Spleen (tissue), 7 donors: ENCODE measurements around the gene CASP7.

Experiments
- CTCF ChIP-seq, 11 experiments: fragments of 200-600 bp in 7 of 11; fragments of 450-650 bp in 4 of 11; sonication (generic) in 4 of 11; IDR thresholded peaks in 8 of 11; conservative IDR thresholded peaks in 3 of 11; 1 replicate in 7 of 11; 2 replicates in 4 of 11; pipeline versions ENCODE4 v1.4.0 to v1.8.0; 2016 to 2021; ENCODE audit warnings: antibody characterized with exemption in 11 of 11, inconsistent platforms in 4 of 11, mild to moderate bottlenecking in 1 of 11
- POLR2A ChIP-seq, 3 donors: fragments of 450-650 bp; IDR thresholded peaks; one replicate each; pipeline ENCODE4 v1.5.1; 2017; ENCODE audit warnings: antibody characterized with exemption in 3 of 3, mild to moderate bottlenecking in 1 of 3
- POLR2AphosphoS5 ChIP-seq, 3 donors: sonication (generic); formaldehyde crosslinking; IDR thresholded peaks; one replicate each; pipeline ENCODE4 v1.5.1; 2017; ENCODE audit warnings: antibody characterized with exemption in 3 of 3
- donor health status: DM: no; HTN: no; CAD: no; lungs with moderate emphysema.
- donor health status: DM: no; HTN: no; CAD: no.
- donor health status: DM: no; HTN: no; CAD: no.

- TF ChIP-seq POLR2A (IDR thresholded peaks at IDR 0.05) (no peak), CTCF (IDR thresholded peaks at IDR 0.05 in 8 of 11, conservative IDR thresholded peaks at IDR 0.05 in 3 of 11) (no peak), POLR2AphosphoS5 (IDR thresholded peaks at IDR 0.05) (no peak)
These were observed 36.6 kb downstream of the CASP7 start for GRCh38 chr10:113716109-113716910.
